SH-SY5Y (cell line): Measurements from ENCODE around the gene YKT6.

Source experiments
- GATA2 ChIP-seq: IDR thresholded peaks from 2 replicates; pipeline ENCODE4 v1.6.1; 2011; ENCODE audit warnings: mild to moderate bottlenecking, low read depth, low read length
- GATA3 ChIP-seq: IDR thresholded peaks from 2 replicates; pipeline ENCODE4 v1.6.1; 2011; ENCODE audit warnings: low read depth, mild to moderate bottlenecking, low read length, moderate library complexity

Gene YKT6

DNA sequence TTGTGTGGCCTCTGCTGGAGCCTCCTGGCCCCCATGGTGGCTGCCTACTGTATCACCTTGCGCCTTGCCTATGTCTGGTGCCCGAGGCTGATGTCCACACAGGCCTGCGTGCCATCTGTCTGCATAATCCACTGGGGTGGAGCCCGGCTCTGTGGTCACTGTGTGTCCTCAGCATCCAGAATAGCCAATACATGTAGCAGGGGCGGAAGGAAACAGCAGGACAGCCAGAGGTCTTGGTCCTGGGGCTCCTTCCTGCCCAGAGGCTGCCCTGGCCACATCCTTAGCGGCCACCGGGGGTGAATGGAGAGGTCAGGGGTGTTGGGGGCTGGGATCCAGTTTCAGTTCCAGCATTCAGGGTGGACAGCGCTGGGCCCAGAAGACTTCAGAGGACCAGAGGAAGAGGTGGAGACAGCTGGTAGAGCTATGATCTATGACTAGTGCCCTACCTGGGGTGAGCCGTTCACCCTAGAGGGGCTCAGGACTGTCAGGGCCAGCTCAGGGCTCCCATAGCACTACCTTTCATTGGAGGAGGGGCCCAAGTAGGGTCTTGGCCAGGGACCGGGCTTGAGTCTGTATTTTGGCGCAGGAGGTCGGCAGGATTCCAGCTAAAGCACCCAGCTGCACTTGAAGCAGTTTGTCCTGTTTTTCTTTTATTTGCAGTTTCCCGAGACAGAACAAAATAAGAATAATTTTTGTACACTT is 15.9 kb downstream of the YKT6 start:
- no peak for TF ChIP-seq GATA3
- TF ChIP-seq GATA2 = no peak

DNA sequence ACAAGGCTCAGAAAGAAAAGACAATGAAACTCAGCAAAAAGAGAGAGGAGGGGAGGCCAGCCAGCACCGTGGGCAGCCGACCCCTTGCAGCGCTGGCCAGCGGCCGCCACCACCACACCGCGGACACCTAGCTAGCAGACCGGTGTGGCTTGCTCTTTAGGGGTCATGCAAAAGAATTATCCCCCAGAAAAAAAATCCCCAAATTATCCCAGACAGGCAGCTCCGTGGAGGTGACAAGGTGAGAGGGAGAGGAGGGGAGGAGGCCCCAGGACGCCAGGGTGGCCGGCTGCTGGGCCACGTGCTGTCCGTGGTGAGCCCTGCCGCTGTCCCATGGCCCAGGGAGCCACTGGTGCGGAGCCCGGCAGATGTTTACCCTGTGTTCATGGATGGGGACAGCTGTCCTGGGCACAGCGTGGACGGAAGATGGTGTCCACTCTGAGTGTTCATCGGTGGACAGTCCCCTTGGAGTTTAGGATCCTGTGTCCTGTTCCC is 16.5 kb downstream of the YKT6 start:
- TF ChIP-seq GATA2 = no peak
- no peak for TF ChIP-seq GATA3

GRCh38 chr7:44217852-44218402 is 17.1 kb downstream of the YKT6 start:
- TF ChIP-seq GATA3 (no peak), GATA2 (no peak)

DNA sequence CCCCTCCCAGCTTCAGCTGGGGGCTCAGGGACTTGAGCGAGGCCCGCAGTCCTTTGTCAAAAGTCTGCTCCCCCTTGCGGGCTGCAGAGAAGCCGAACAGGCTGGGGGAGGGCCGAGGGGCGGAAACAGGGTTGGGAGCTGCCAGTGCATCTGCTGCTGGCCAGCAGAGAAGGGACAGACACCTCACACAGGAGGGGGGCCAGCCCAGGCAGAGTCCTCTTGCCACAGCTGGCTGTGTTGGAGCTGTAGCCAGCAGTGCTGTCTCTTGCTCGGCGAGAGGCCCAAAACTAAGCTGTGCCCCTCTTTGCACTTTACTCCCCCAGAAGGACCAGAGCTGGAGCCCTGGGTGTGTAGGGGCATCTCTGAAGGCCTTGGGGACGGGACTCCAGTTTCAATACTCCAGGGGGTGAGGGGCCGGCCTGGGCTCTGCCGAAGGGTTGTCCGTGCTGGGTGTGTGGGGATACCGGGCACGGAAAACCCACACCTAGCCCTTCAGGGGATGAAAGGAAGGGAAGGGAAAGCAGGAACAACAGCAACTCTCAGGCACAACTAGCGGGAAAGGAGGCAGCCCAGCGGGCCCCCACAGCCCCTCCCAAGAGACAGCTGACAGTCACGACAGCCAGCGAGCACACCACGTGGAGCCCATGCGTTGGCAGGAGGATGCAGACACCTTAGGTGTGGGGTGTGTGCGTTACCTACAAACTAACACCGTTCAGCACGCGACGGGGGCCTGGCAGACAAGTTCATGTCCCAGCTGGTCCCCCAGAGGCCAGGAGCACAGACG is 17.8 kb downstream of the YKT6 start:
- TF ChIP-seq GATA2 = no peak
- TF ChIP-seq GATA3 = no peak

- TF ChIP-seq GATA2 (no peak), GATA3 (no peak)
These were observed 18.7 kb downstream of the YKT6 start for GRCh38 chr7:44219371-44220045.

GRCh38 chr7:44220046-44220357 is 19.2 kb downstream of the YKT6 start:
- TF ChIP-seq GATA2 (no peak), GATA3 (no peak)

DNA sequence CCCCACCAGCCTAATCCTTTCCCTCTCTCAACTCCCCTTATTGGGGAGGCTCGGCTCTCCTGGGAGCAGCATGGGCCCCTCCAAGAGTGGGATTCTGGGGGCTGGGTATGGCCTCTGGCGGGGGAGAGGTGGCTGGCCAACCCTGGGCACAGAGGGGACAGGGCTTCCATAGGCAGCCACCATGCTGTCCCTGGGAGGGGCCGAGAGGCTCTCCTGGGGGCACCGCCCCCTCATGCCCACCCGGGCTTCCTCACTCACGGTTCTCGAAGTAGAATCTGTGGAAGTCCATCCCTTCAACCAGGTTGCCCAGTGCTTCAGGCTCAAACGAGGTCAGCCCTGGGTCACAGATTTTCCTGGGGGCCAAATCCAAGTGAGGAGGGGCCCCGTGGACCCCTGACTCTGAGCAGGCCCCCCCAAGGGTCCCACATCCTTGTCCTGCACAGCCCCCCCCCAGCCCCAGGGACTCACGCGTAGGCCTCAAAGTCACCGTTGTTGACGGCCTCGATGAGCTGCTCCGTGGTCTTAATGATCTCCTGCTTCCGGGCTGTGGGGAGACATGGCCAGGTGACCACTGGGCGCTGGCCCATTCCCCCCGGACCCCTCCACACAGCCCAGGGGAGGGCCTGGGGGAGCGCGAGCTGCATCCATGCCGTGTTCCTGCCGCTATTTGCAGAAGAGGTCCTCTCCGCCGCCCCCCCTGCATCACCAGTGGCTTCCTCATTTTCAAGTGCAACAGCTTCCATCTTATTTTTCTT is 19.8 kb downstream of the YKT6 start:
- TF ChIP-seq GATA3 = no peak
- no peak for TF ChIP-seq GATA2

GRCh38 chr7:44221231-44221791 is 20.5 kb downstream of the YKT6 start:
- no peak for TF ChIP-seq GATA2
- TF ChIP-seq GATA3 = no peak

DNA sequence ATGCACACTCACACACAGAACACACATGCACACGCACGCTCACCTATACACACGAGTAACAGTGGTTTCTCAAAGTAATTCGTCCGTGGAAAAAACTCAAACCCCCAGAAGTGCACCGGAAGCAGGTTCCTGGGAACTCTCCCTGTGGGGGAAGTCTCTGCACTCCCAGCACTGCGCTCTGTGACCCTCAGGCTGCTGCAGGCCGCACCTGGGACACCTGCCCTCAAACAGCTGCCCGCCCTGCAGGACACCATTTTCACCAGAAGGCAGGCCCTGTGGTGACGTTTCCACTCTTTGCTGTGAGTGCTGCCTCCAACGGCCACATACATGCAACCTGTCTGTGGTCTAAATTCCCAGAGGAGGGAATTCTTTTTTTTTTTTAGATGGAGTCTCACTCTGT is 21.3 kb downstream of the YKT6 start:
- TF ChIP-seq GATA3 (no peak), GATA2 (no peak)

GRCh38 chr7:44222776-44223261 is 22.0 kb downstream of the YKT6 start:
- TF ChIP-seq GATA2 (no peak), GATA3 (no peak)

- TF ChIP-seq GATA2 = no peak
- TF ChIP-seq GATA3 = no peak
These were observed 22.7 kb downstream of the YKT6 start for GRCh38 chr7:44223362-44224079.

GRCh38 chr7:44224080-44224973 is 23.5 kb downstream of the YKT6 start:
- no peak for TF ChIP-seq GATA3
